ENCODE measurements around the gene MAP3K14. TPM values are rescaled to one million over a fixed set of nuclear protein-coding genes. Genes with fewer than 3 reads are reported as not detected.

Gene MAP3K14
- total and polyA plus RNA-seq, 4 donors = 1.2 to 7.8 (median 4.2) TPM

- H3K27ac ChIP-seq (ENCODE audit: low read depth in 1 of 2, low read length in 2 of 2) = peak overlapping the region; percentile 64 to 71
- WGBS = 73% methylated on average over 8 of the region's 8 CpGs
Measured at GRCh38 chr17:45222996-45223538, 93.8 kb downstream of the MAP3K14 start.

More at GRCh38 chr17:45222996-45223538, 93.8 kb downstream of the MAP3K14 start:
- peak overlapping the region in 1 of 2 donors; percentile 30 for H3K9ac ChIP-seq (ENCODE audit: low read depth in 1 of 2, low read length in 2 of 2)
- peaks cover 0 to 12% (median 5%) of the 10 kb centered on the region in 4 donors for H3K4me1 ChIP-seq (ENCODE audit: control insufficient read depth in 4 of 4, insufficient read depth in 4 of 4, low read length in 3 of 4)
- no peaks in the 10 kb centered on the region for H3K36me3 ChIP-seq (ENCODE audit: control insufficient read depth in 4 of 4, insufficient read depth in 3 of 4, low read depth in 1 of 4, low read length in 3 of 4)
- H3K9me3 ChIP-seq (ENCODE audit: control insufficient read depth in 4 of 4, low read length in 3 of 4) = no peaks in the 10 kb centered on the region
- H3K27me3 ChIP-seq (ENCODE audit: control insufficient read depth in 4 of 4, insufficient read depth in 4 of 4, low read length in 3 of 4) = no peaks in the 10 kb centered on the region
- TF ChIP-seq FOXA1 (IDR thresholded peaks at IDR 0.05) (no peak), HNF4A (conservative IDR thresholded peaks at IDR 0.05) (no peak), CTCF (IDR thresholded peaks at IDR 0.05; ENCODE audit: low read depth, low read length, missing input control) (no peak), REST (IDR thresholded peaks at IDR 0.05) (no peak), ATF3 (IDR thresholded peaks at IDR 0.05) (no peak), EGR1 (IDR thresholded peaks at IDR 0.05; ENCODE audit: low read depth in 2 of 2) (no peak), SP1 (IDR thresholded peaks at IDR 0.05) (no peak), HNF4G (IDR thresholded peaks at IDR 0.05) (no peak), TAF1 (conservative IDR thresholded peaks at IDR 0.05) (no peak), MAX (IDR thresholded peaks at IDR 0.05) (no peak), RXRA (IDR thresholded peaks at IDR 0.05) (no peak), NR2F2 (IDR thresholded peaks at IDR 0.05) (no peak), RAD21 (IDR thresholded peaks at IDR 0.05) (no peak), FOXA2 (IDR thresholded peaks at IDR 0.05) (no peak), GABPA (IDR thresholded peaks at IDR 0.05 in 1 of 2, conservative IDR thresholded peaks at IDR 0.05 in 1 of 2) (no peak), JUND (IDR thresholded peaks at IDR 0.05) (no peak), YY1 (IDR thresholded peaks at IDR 0.05) (no peak), ZBTB33 (IDR thresholded peaks at IDR 0.05) (no peak)
- no peak for DNase-seq (ENCODE audit: low spot score)
- H3K4me3 ChIP-seq (ENCODE audit: low read depth in 1 of 3, low read length in 3 of 3) = peak overlapping the region in 2 of 3 donors; percentile 20 to 55

Data from liver (tissue), 9 donors.